Heart left ventricle (tissue), 16 donors: ENCODE results near the gene ACSF3. TPM values are rescaled to one million over a fixed set of nuclear protein-coding genes. Genes with fewer than 3 reads are reported as not detected.

Experiments used
- ATAC-seq, 4 donors: fragments of 200-7000 bp; cut with Tn5 transposase; one replicate each; pipeline ENCODE4 v1.9.1; 2020 to 2022; ENCODE audit warnings: moderate library complexity in 4 of 4, mild to moderate bottlenecking in 3 of 4, moderate number of reproducible peaks in 1 of 4
- DNase-seq, 5 donors: peaks; one replicate each; pipeline ENCODE4 v3.0.0-alpha.2; 2020
- H3K27ac ChIP-seq, 12 donors: fragments of 200-600 bp; sonication (generic) in 4 of 12; one replicate each; pipeline versions ENCODE4 v1.5.0 to v1.8.0; 2016 to 2022; ENCODE audit warnings: mild to moderate bottlenecking in 2 of 12
- H3K27me3 ChIP-seq, 9 donors: fragments of 200-600 bp; sonication (generic) in 2 of 9; one replicate each; pipeline versions ENCODE4 v1.5.1 to v1.8.0; 2016 to 2022; ENCODE audit warnings: mild to moderate bottlenecking in 3 of 9
- H3K36me3 ChIP-seq, 9 donors: fragments of 200-600 bp; sonication (generic) in 2 of 9; one replicate each; pipeline versions ENCODE4 v1.5.0 to v1.8.0; 2018 to 2022; ENCODE audit warnings: mild to moderate bottlenecking in 2 of 9
- H3K4me1 ChIP-seq, 12 donors: fragments of 200-600 bp; sonication (generic) in 4 of 12; one replicate each; pipeline versions ENCODE4 v1.5.0 to v1.8.0; 2016 to 2022; ENCODE audit warnings: mild to moderate bottlenecking in 3 of 12
- H3K4me3 ChIP-seq, 12 donors: fragments of 200-600 bp; sonication (generic) in 4 of 12; one replicate each; pipeline versions ENCODE4 v1.5.0 to v1.8.0; 2017 to 2022; ENCODE audit warnings: mild to moderate bottlenecking in 9 of 12, moderate library complexity in 4 of 12
- H3K9me3 ChIP-seq, 12 donors: fragments of 200-600 bp; sonication (generic) in 4 of 12; one replicate each; pipeline versions ENCODE4 v1.5.0 to v1.8.0; 2016 to 2022; ENCODE audit warnings: mild to moderate bottlenecking in 1 of 12
- POLR2A ChIP-seq, 2 donors: fragments of 450-650 bp; IDR thresholded peaks; one replicate each; pipeline ENCODE4 v1.6.1; 2017; ENCODE audit warnings: antibody characterized with exemption in 2 of 2, mild to moderate bottlenecking in 2 of 2, moderate library complexity in 2 of 2
- WGBS, 4 donors: extraction: QIAGEN DNeasy Blood & Tissue Kit in 2 of 4; methylation state at CpG; one replicate each; pipeline versions ENCODE4 v1.1.5 to v1.1.7; 2013 to 2018; 5-methylcytosine and 5-hydroxymethylcytosine counted together
- intact Hi-C, 10 donors: fragments of 100-400 bp; cut with DNase I; formaldehyde crosslinking; loops; one replicate each; pipeline versions ENCODE4 v1.11.1 to v1.14.2; 2022
- polyA plus RNA-seq, 2 donors: library from polyadenylated mRNA; stranded (reverse); fragments of 200-250 nt; gene quantifications; one replicate each; pipeline ENCODE4 v1.2.3, GENCODE V29; 2013
- total RNA-seq, 9 donors: library from RNA; depleted of rRNA in 2 of 9; stranded (reverse); fragments of >200 nt in 2 of 9; fragmentation: NEBNext Ultra II Directional in 3 of 9; extraction: Animal tissue kit (Norgen Biotek cat#: 25700) in 3 of 9; gene quantifications; one replicate each; pipeline versions ENCODE4 v1.1.0 to v1.2.4, GENCODE V29; 2016 to 2023
- TF ChIP-seq, protein P1 (sequence below), 12 donors: fragments of 200-600 bp; sonication (generic) in 4 of 12; IDR thresholded peaks; one replicate each; pipeline versions ENCODE4 v1.5.0 to v1.8.0; 2018 to 2022; ENCODE audit warnings: antibody characterized with exemption in 12 of 12, mild to moderate bottlenecking in 5 of 12
- donor health status: ischemic (EF 13 %, LVEDD 7.1; RV severe dilation, severe dysfunction).
- donor health status: healthy with polysubstance abuse.
- donor health status: DM: no; HTN: yes; CAD: no.
- donor health status: DM: no; HTN: no; CAD: no.
- donor health status: ischemic (EF 25% LVEDD 6.9; RV normal size, moderate dysfunction).
- donor health status: ischemic (EF 25% LVEDD 5.7; RV mildly dilated, moderate dysfunction).
- donor health status: healthy.
- donor health status: DM: yes; HTN: yes; CAD: no.
- donor health status: ischemic (EF 35%, LVEDD 5.7; RV mildly dilated, moderate dysfunction).
- donor health status: nonischemic (EF 11% LVEDD 7.7; RV severe dilation, severe dysfunction).
- donor health status: DM: yes; HTN: yes; CAD: no.
- donor health status: PGD.
- donor health status: ischemic (EF 29% LVEDD 5.4; RV normal size, mild dysfunction).
- donor health status: nonischemic (EF 23%, LVEDD 6.1; RV moderate dilation, normal function).

ACSF3 gene
- total and polyA plus RNA-seq, 11 donors, result 10.3 to 26.3 (median 19.3) TPM

DNA sequence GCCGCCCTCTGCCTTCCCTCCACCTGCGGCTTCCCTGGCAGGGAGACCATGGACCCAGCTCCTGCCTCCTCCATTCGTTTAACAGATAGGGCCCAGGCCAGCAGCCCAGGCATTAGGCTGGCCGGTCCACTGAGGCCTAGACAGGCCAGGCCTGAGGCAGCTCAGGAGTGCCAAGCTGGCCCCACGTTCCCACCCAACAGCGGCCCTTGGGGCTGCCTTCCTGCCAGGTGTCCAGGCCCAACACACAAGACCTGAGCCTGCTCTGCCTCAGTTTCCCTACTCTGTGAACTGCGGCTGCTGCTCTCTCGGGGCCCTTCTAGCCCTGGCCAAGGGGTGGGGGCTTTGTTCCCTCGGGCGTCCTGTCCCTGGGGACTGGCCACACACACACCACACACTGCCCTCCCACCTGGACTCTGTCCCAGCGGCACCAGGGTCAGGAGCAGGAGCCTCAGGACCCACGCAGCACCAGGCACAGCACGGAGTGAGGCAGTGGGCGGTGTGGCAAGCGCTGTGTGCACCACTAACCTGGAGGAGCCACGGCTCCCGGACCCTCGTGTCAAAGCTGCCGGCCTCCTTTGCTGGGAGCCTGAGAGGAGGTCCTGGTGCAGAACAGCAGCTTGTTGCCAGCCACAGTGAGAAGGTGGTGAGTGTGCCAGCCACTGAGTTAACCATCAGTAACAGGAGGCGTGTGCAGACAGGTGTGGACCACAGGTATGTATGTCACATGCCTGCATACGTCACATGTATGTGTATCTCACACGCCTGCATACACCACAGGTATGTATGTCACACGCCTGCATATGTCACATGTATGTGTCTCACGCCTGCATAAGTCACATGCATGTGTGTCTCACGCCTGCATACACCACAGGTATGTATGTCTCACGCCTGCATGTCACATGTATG is 63.3 kb downstream of the ACSF3 start:
- Histone ChIP-seq H3K36me3 (peaks cover 0 to 6% (median under 1%) of the 10 kb centered on the region in 9 donors), H3K27me3 (peaks cover 0 to 4% (median 0%) of the 10 kb centered on the region in 9 donors), H3K4me1 (peaks cover 10 to 30% (median 25%) of the 10 kb centered on the region in 12 donors), H3K4me3 (no peak overlapping the region), H3K27ac (no peak overlapping the region), H3K9me3 (no peaks in the 10 kb centered on the region)
- DNase-seq (no peak), ATAC-seq (no peak)
- TF ChIP-seq POLR2A (IDR thresholded peaks at IDR 0.05), result no peak
- TF ChIP-seq, protein P1, sequence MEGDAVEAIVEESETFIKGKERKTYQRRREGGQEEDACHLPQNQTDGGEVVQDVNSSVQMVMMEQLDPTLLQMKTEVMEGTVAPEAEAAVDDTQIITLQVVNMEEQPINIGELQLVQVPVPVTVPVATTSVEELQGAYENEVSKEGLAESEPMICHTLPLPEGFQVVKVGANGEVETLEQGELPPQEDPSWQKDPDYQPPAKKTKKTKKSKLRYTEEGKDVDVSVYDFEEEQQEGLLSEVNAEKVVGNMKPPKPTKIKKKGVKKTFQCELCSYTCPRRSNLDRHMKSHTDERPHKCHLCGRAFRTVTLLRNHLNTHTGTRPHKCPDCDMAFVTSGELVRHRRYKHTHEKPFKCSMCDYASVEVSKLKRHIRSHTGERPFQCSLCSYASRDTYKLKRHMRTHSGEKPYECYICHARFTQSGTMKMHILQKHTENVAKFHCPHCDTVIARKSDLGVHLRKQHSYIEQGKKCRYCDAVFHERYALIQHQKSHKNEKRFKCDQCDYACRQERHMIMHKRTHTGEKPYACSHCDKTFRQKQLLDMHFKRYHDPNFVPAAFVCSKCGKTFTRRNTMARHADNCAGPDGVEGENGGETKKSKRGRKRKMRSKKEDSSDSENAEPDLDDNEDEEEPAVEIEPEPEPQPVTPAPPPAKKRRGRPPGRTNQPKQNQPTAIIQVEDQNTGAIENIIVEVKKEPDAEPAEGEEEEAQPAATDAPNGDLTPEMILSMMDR (IDR thresholded peaks at IDR 0.05), result no peak
- intact Hi-C loops, result no loop called here
- 78 to 81% (median 80%) methylated on average over 21 to 26 of the region's 26 CpGs for WGBS, 4 donors

DNA sequence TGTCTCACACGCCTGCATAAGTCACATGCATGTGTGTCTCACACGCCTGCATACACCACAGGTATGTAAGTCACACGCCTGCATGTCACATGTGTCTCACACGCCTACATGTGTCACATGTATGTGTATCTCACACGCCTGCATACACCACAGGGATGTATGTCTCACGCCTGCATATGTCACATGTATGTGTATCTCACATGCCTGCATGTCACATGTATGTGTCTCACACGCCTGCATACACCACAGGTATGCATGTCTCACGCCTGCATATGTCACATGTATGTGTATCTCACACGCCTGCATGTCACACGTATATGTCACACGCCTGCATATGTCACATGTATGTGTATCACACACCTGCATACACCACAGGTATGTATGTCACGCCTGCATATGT is 64.1 kb downstream of the ACSF3 start:
- ATAC-seq, result no peak

DNA sequence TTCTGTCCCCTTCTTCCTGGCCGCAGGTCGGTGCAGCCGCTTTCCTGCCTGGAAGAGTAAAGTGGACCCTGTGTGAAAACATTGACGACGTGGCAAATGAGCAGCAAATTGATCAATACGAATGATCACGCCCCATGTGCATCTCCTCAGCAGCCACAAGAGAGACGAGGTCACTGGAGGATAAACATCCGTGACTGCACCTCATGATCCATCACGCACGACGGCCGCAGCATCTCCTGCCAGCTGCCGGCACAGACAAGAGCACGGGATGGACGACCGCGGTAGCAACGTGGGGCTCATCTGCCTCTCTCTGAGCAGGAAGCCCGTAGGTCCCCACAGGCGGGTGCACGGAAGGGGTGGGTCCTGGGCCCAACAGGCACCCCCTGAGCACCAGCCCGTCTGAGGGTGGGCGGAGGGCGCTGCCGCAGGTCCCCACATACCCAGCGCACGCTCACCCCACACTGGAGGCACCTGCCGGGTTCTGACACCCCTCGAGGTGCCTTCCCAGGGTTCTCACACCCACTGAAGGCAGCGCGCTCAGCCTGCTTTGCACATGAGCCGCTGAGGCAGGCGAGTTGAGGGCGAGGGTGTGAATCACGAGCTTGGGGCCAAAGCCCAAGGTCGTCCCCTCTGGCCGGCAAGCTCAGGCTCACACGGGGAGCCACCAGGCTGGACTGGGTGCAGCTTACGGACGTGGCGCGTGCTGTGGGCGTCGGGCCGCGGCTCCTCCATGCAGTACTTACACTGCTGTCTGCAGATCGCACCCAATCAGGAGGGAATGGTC is 65.6 kb downstream of the ACSF3 start:
- intact Hi-C loops, result no loop called here
- 84 to 92% (median 88%) methylated on average over 20 to 48 of the region's 48 CpGs for WGBS, 4 donors

More for the DNA sequence above, 64.1 kb downstream of the ACSF3 start:
- Histone ChIP-seq H3K27me3 (peaks cover 0 to 4% (median 0%) of the 10 kb centered on the region in 9 donors), H3K27ac (no peak overlapping the region), H3K4me1 (peaks cover 10 to 30% (median 25%) of the 10 kb centered on the region in 12 donors), H3K4me3 (no peak overlapping the region), H3K36me3 (no peaks in the 10 kb centered on the region), H3K9me3 (no peaks in the 10 kb centered on the region)
- intact Hi-C loops, result no loop called here
- TF ChIP-seq, protein P1 (IDR thresholded peaks at IDR 0.05), result no peak
- TF ChIP-seq POLR2A (IDR thresholded peaks at IDR 0.05), result no peak
- no peak for DNase-seq
- 92 to 95% (median 93%) methylated on average over 12 of the region's 12 CpGs for WGBS, 4 donors

More for the DNA sequence above, 65.6 kb downstream of the ACSF3 start:
- Histone ChIP-seq H3K27me3 (peaks cover 0 to 4% (median 0%) of the 10 kb centered on the region in 9 donors), H3K4me3 (no peak overlapping the region), H3K36me3 (no peaks in the 10 kb centered on the region), H3K4me1 (peaks cover 10 to 30% (median 26%) of the 10 kb centered on the region in 12 donors), H3K27ac (no peak overlapping the region), H3K9me3 (no peaks in the 10 kb centered on the region)
- DNase-seq (no peak), ATAC-seq (no peak)
- TF ChIP-seq POLR2A (IDR thresholded peaks at IDR 0.05), result no peak
- TF ChIP-seq, protein P1 (IDR thresholded peaks at IDR 0.05), result no peak
